ENCODE data around the gene SPATA33.
A peak's percentile ranks its signal among the peaks of the same experiment; 100 is the strongest.
"Not testable (repeated sequence)": the region's sequence is repeated elsewhere in the genome, so short reads cannot be mapped to it uniquely, and the experiment has no call there.

SPATA33 gene

GRCh38 chr16:89656435-89657121 is 1.1 kb upstream of the SPATA33 start:
- no peaks in the 10 kb centered on the region for H3K9me3 ChIP-seq
- peak overlapping the region; percentile 97 for H3K4me3 ChIP-seq
- TF ChIP-seq Cebpa-rat (IDR thresholded peaks at IDR 0.05), result no peak
- peak overlapping the region; percentile 94 for H3K9ac ChIP-seq
- no peaks in the 10 kb centered on the region for H3K27me3 ChIP-seq
- H3K4me2 ChIP-seq, result peak overlapping the region; percentile 89
- H3K4me1 ChIP-seq, result peaks cover 53% of the 10 kb centered on the region
- H3K27ac ChIP-seq, result peak overlapping the region; percentile 91
- peaks cover 50% of the 10 kb centered on the region for H4K20me1 ChIP-seq
- peaks cover 48% of the 10 kb centered on the region for H3K36me3 ChIP-seq

- peaks cover 49% of the 10 kb centered on the region for H3K36me3 ChIP-seq
- no peak for TF ChIP-seq Cebpa-rat (IDR thresholded peaks at IDR 0.05)
These were observed 714 bp downstream of the SPATA33 start for GRCh38 chr16:89658221-89658879.

DNA sequence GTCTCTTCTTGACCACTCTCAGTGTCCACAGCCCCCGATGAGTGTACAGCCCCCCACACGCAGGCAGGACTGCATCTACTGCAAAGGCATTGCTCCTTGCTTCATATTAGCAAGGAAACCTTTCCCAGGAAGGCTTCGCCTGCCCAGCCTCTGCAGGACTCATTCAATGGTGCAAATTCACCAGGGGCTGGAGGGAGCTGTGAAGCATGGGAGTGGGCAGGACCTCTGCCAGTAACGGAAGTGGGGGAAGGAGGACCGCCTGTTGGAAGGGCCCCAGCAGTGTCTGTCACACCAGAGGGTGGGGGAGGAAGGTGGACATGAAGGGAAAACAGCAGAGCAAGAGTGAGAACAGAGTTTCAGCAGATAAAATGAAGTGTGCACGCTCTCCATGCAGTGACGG is 2.5 kb downstream of the SPATA33 start:
- no peaks in the 10 kb centered on the region for H3K27me3 ChIP-seq
- H3K4me3 ChIP-seq, result no peak overlapping the region
- H3K36me3 ChIP-seq, result peaks cover 56% of the 10 kb centered on the region
- H4K20me1 ChIP-seq, result peaks cover 18% of the 10 kb centered on the region
- no peak for TF ChIP-seq Cebpa-rat (IDR thresholded peaks at IDR 0.05)
- peaks cover 3% of the 10 kb centered on the region; the same call in 1 of the 2 replicates for H3K9me3 ChIP-seq
- H3K4me2 ChIP-seq, result no peak overlapping the region
- H3K4me1 ChIP-seq, result peaks cover 34% of the 10 kb centered on the region
- H3K9ac ChIP-seq, result no peak overlapping the region
- no peak overlapping the region for H3K27ac ChIP-seq

More at GRCh38 chr16:89658221-89658879, 714 bp downstream of the SPATA33 start:
- Histone ChIP-seq H3K4me3 (peak overlapping the region; percentile 97), H3K4me1 (peaks cover 48% of the 10 kb centered on the region), H3K27me3 (no peaks in the 10 kb centered on the region), H4K20me1 (peaks cover 36% of the 10 kb centered on the region), H3K9me3 (no peaks in the 10 kb centered on the region), H3K9ac (peak overlapping the region; percentile 94), H3K4me2 (peak overlapping the region; percentile 95), H3K27ac (peak overlapping the region; percentile 76)

DNA sequence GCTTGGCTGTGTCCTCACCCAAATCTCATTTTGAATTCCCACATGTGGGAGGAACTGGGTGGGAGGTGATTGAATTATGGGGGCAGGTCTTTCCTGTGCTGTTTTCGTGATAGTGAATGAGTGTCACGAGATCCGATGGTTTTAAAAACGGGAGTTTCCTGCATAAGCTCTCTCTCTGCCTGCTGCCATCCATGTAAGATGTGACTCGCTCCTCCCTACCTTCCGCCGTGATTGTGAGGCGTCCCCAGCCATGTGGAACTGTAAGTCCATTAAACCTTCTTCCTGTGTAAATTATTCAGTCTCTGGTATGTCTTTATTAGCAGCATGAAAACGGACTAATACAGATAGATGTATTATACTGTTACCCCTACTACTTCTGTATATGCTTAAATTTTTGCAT is 3.6 kb downstream of the SPATA33 start:
- peaks cover 11% of the 10 kb centered on the region for H3K9me3 ChIP-seq
- no peak for TF ChIP-seq Cebpa-rat (IDR thresholded peaks at IDR 0.05)
- H3K4me2 ChIP-seq, result no peak overlapping the region
- H4K20me1 ChIP-seq, result peaks cover 7% of the 10 kb centered on the region
- no peaks in the 10 kb centered on the region for H3K27me3 ChIP-seq
- H3K4me1 ChIP-seq, result peaks cover 23% of the 10 kb centered on the region
- H3K4me3 ChIP-seq, result no peak overlapping the region
- H3K36me3 ChIP-seq, result peaks cover 65% of the 10 kb centered on the region
- H3K9ac ChIP-seq, result no peak overlapping the region
- no peak overlapping the region for H3K27ac ChIP-seq

DNA sequence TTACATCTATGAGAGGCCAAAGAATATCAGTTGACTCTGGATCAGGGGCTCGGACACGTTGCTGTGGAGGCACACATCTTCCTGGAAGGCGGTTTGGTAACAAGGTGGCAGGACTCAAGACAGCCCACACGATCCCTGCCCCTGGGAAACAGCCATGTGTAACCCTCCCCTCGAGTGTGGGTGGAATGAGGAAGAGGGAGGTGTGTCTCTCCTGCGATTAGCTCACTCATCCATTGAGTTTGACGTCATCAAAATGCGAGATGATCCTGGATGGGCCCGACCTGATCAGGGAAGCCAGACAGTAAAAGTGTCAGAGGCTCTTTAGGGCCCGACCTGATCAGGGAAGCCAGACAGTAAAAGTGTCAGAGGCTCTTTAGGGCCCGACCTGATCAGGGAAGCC is 6.6 kb downstream of the SPATA33 start:
- Histone ChIP-seq H3K4me1 (peaks cover 24% of the 10 kb centered on the region), H3K9me3 (peaks cover 18% of the 10 kb centered on the region), H3K36me3 (peaks cover 71% of the 10 kb centered on the region)
- H3K9ac ChIP-seq, H3K4me3 ChIP-seq, H4K20me1 ChIP-seq, H3K27me3 ChIP-seq, H3K27ac ChIP-seq, H3K4me2 ChIP-seq: not testable (repeated sequence)

DNA sequence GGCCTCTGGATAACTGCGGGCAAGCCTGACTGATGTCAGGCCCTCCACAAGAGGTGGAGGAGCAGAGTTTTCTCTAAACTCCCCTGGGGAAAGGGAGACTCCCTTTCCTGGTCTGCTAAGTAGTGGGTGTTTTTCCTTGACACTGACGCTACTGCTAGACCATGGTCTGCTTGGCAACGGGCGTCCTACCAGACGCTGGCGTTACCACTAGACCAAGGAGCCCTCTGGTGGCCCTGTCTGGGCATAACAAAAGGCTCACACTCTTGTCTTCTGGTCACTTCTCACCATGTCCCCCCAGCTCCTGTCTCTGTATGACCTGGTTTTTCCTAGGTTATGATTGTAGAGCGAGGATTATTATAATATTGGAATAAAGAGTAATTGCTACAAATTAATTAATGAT is 9.4 kb downstream of the SPATA33 start:
- peaks cover 46% of the 10 kb centered on the region for H3K36me3 ChIP-seq
- not testable (repeated sequence) for H3K27ac ChIP-seq, H3K27me3 ChIP-seq

DNA sequence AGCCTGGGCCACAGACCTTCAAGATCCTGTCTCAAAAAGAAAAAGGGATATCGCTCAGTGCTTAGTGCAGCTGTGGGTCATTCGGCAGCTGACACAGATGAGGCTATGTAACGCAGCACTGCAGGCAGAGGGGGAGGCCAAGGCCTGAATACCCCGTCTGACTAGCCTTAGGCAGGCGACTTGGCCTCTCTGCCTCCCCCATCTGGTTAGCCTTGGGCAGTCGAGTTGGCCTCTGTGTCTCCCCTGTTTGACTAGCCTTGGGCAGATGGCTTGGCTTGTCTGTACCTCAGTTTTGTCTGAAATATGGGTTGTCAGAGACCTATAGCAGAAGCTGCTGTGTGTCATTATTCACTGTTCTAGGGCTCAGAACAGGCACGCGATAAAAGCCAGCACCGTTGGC is 10.0 kb downstream of the SPATA33 start:
- Histone ChIP-seq H3K27ac (no peak overlapping the region), H3K4me2 (peak overlapping the region; percentile 74), H3K36me3 (peaks cover 40% of the 10 kb centered on the region), H3K4me3 (no peak overlapping the region), H3K9me3 (peaks cover 18% of the 10 kb centered on the region), H3K4me1 (peaks cover 21% of the 10 kb centered on the region), H3K9ac (no peak overlapping the region; the same call in 1 of the 2 replicates), H4K20me1 (no peaks in the 10 kb centered on the region), H3K27me3 (no peaks in the 10 kb centered on the region)
- TF ChIP-seq Cebpa-rat (IDR thresholded peaks at IDR 0.05), result no peak

More for the DNA sequence above, 9.4 kb downstream of the SPATA33 start:
- H3K9ac ChIP-seq, H3K4me2 ChIP-seq, H4K20me1 ChIP-seq, H3K4me3 ChIP-seq: not testable (repeated sequence)
- Histone ChIP-seq H3K4me1 (peaks cover 21% of the 10 kb centered on the region), H3K9me3 (peaks cover 18% of the 10 kb centered on the region)

GRCh38 chr16:89668790-89669158 is 11.1 kb downstream of the SPATA33 start:
- H3K4me2 ChIP-seq, result peak overlapping the region; percentile 74
- H3K9ac ChIP-seq, result peak overlapping the region; percentile 50
- H3K27ac ChIP-seq, result peak overlapping the region; percentile 49; the same call in 1 of the 2 replicates
- no peaks in the 10 kb centered on the region for H4K20me1 ChIP-seq
- H3K27me3 ChIP-seq, result no peaks in the 10 kb centered on the region
- H3K4me1 ChIP-seq, result peaks cover 21% of the 10 kb centered on the region
- H3K4me3 ChIP-seq, result 0 out of 2 replicates have a peak overlapping the region, but pooled peaks have one; percentile 22
- no peak for TF ChIP-seq Cebpa-rat (IDR thresholded peaks at IDR 0.05)
- H3K9me3 ChIP-seq, result peaks cover 18% of the 10 kb centered on the region
- H3K36me3 ChIP-seq, result peaks cover 28% of the 10 kb centered on the region

- Histone ChIP-seq H3K36me3 (peaks cover 20% of the 10 kb centered on the region), H3K4me1 (peaks cover 21% of the 10 kb centered on the region), H3K9me3 (peaks cover 19% of the 10 kb centered on the region), H3K4me3 (no peak overlapping the region), H3K4me2 (no peak overlapping the region), H3K9ac (no peak overlapping the region), H4K20me1 (no peaks in the 10 kb centered on the region), H3K27me3 (no peaks in the 10 kb centered on the region), H3K27ac (no peak overlapping the region)
- no peak for TF ChIP-seq Cebpa-rat (IDR thresholded peaks at IDR 0.05)
These were observed 12.1 kb downstream of the SPATA33 start for GRCh38 chr16:89669755-89670154.
